AG10803 (cell line): ENCODE results near the gene CAPN8.

ENCODE experiments used
- DNase-seq: peaks from one replicate; pipeline ENCODE4 v3.0.0; 2010; ENCODE audit warnings: low read depth
- H3K4me3 ChIP-seq: 2 replicates; pipeline ENCODE4 v1.5.1; 2011; ENCODE audit warnings: mild to moderate bottlenecking, low read length, control low read depth
- CTCF ChIP-seq: conservative IDR thresholded peaks from 2 replicates; pipeline ENCODE4 v1.5.1; 2011; ENCODE audit warnings: mild to moderate bottlenecking, low read length, control low read depth, inconsistent platforms

Gene CAPN8

GRCh38 chr1:223533708-223534107, 131.8 kb downstream of the CAPN8 start:
- no peak for TF ChIP-seq CTCF
- DNase-seq = no peak

GRCh38 chr1:223531742-223532341, 133.7 kb downstream of the CAPN8 start:
- peak; percentile 17 for DNase-seq
- peak; percentile 60 for TF ChIP-seq CTCF
- no peak overlapping the region for H3K4me3 ChIP-seq

More at GRCh38 chr1:223533708-223534107, 131.8 kb downstream of the CAPN8 start:
- H3K4me3 ChIP-seq = no peak overlapping the region

- H3K4me3 ChIP-seq = no peak overlapping the region
- no peak for DNase-seq
- TF ChIP-seq CTCF = no peak
Measured at GRCh38 chr1:223525957-223526356, 139.5 kb downstream of the CAPN8 start.

GRCh38 chr1:223525546-223525945, 140.0 kb downstream of the CAPN8 start:
- no peak for TF ChIP-seq CTCF
- DNase-seq = no peak
- no peak overlapping the region for H3K4me3 ChIP-seq

GRCh38 chr1:223524930-223525451, 140.5 kb downstream of the CAPN8 start:
- no peak for DNase-seq
- no peak overlapping the region for H3K4me3 ChIP-seq
- TF ChIP-seq CTCF = no peak

GRCh38 chr1:223521150-223521549, 144.4 kb downstream of the CAPN8 start:
- no peak overlapping the region for H3K4me3 ChIP-seq
- DNase-seq = no peak
- TF ChIP-seq CTCF = no peak

GRCh38 chr1:223520200-223520599, 145.3 kb downstream of the CAPN8 start:
- TF ChIP-seq CTCF = no peak
- DNase-seq = no peak
- H3K4me3 ChIP-seq = no peak overlapping the region
